ENCODE data around the gene ZNF540. TPM values are rescaled to one million over a fixed set of nuclear protein-coding genes. Genes with fewer than 3 reads are reported as not detected.

Gene ZNF540
- total RNA-seq, 2 donors from 2014 or later: not detected

GRCh38 chr19:37635076-37636056 is 40.7 kb downstream of the ZNF540 start:
- H3K9me3 ChIP-seq (ENCODE audit: control insufficient read depth, low read length): peaks cover 96% of the 10 kb centered on the region
- peaks cover 68% of the 10 kb centered on the region for H3K36me3 ChIP-seq (ENCODE audit: control insufficient read depth, insufficient read depth, low read length)
- H3K27ac Mint-ChIP-seq: no peak overlapping the region
- DNase-seq: no peak
- peaks cover 66% of the 10 kb centered on the region for H3K36me3 Mint-ChIP-seq (ENCODE audit: low read depth)
- no peaks in the 10 kb centered on the region for H3K27me3 Mint-ChIP-seq (ENCODE audit: insufficient read depth)
- no peak overlapping the region for H3K27ac ChIP-seq (ENCODE audit: low read depth, low read length)
- H3K4me1 Mint-ChIP-seq: no peaks in the 10 kb centered on the region
- peak overlapping the region; percentile 65 for H3K4me3 ChIP-seq (ENCODE audit: low read length)
- no peak for TF ChIP-seq CTCF (conservative IDR thresholded peaks at IDR 0.05)
- H3K4me1 ChIP-seq (ENCODE audit: control insufficient read depth, insufficient read depth, low read length): no peaks in the 10 kb centered on the region
- no peak overlapping the region for H3K9ac ChIP-seq (ENCODE audit: extremely low read depth, low read length, poor library complexity, severe bottlenecking)
- WGBS, 2 experiments (ENCODE audit: insufficient coverage in 1 of 2, insufficient read length in 1 of 2): 92 to 98% methylated on average over 2 to 10 of the region's 11 CpGs
- peaks cover 81% of the 10 kb centered on the region for H3K9me3 Mint-ChIP-seq
- H3K4me3 Mint-ChIP-seq: no peak overlapping the region
- H3K27me3 ChIP-seq (ENCODE audit: control insufficient read depth, insufficient read depth, low read length, poor library complexity, severe bottlenecking): no peaks in the 10 kb centered on the region

GRCh38 chr19:37654118-37654517 is 59.4 kb downstream of the ZNF540 start:
- Mint-ChIP-seq H3K27ac (peak overlapping the region; percentile 87), H3K36me3 (ENCODE audit: low read depth) (peaks cover 7% of the 10 kb centered on the region), H3K4me3 (peak overlapping the region; percentile 92), H3K9me3 (no peaks in the 10 kb centered on the region), H3K4me1 (peaks cover 12% of the 10 kb centered on the region), H3K27me3 (ENCODE audit: insufficient read depth) (peaks cover 22% of the 10 kb centered on the region)
- peaks cover 26% of the 10 kb centered on the region for H3K9me3 ChIP-seq (ENCODE audit: control insufficient read depth, low read length)
- WGBS, 2 experiments (ENCODE audit: insufficient coverage in 1 of 2, insufficient read length in 1 of 2): 54 to 55% methylated on average over 5 of the region's 5 CpGs
- no peaks in the 10 kb centered on the region for H3K4me1 ChIP-seq (ENCODE audit: control insufficient read depth, insufficient read depth, low read length)
- TF ChIP-seq CTCF (conservative IDR thresholded peaks at IDR 0.05): no peak
- DNase-seq: no peak
- H3K4me3 ChIP-seq (ENCODE audit: low read length): peak overlapping the region; percentile 98
- peaks cover 29% of the 10 kb centered on the region for H3K36me3 ChIP-seq (ENCODE audit: control insufficient read depth, insufficient read depth, low read length)
- H3K27ac ChIP-seq (ENCODE audit: low read depth, low read length): peak overlapping the region; percentile 86
- peak overlapping the region; percentile 72 for H3K9ac ChIP-seq (ENCODE audit: extremely low read depth, low read length, poor library complexity, severe bottlenecking)
- H3K27me3 ChIP-seq (ENCODE audit: control insufficient read depth, insufficient read depth, low read length, poor library complexity, severe bottlenecking): no peaks in the 10 kb centered on the region

GRCh38 chr19:37654629-37655300 is 60.1 kb downstream of the ZNF540 start:
- Histone ChIP-seq H3K27me3 (ENCODE audit: control insufficient read depth, insufficient read depth, low read length, poor library complexity, severe bottlenecking) (no peaks in the 10 kb centered on the region), H3K27ac (ENCODE audit: low read depth, low read length) (peak overlapping the region; percentile 86), H3K36me3 (ENCODE audit: control insufficient read depth, insufficient read depth, low read length) (peaks cover 22% of the 10 kb centered on the region), H3K4me1 (ENCODE audit: control insufficient read depth, insufficient read depth, low read length) (no peaks in the 10 kb centered on the region), H3K9me3 (ENCODE audit: control insufficient read depth, low read length) (peaks cover 26% of the 10 kb centered on the region), H3K9ac (ENCODE audit: extremely low read depth, low read length, poor library complexity, severe bottlenecking) (peak overlapping the region; percentile 72), H3K4me3 (ENCODE audit: low read length) (peak overlapping the region; percentile 98)
- peak overlapping the region; percentile 92 for H3K4me3 Mint-ChIP-seq
- peaks cover 22% of the 10 kb centered on the region for H3K27me3 Mint-ChIP-seq (ENCODE audit: insufficient read depth)
- no peak for TF ChIP-seq CTCF (conservative IDR thresholded peaks at IDR 0.05)
- H3K4me1 Mint-ChIP-seq: peaks cover 12% of the 10 kb centered on the region
- WGBS, 2 experiments (ENCODE audit: insufficient coverage in 1 of 2, insufficient read length in 1 of 2): 0% methylated on average over 19 to 40 of the region's 40 CpGs
- peak overlapping the region; percentile 87 for H3K27ac Mint-ChIP-seq
- peak; percentile 74 for DNase-seq
- peaks cover 5% of the 10 kb centered on the region for H3K36me3 Mint-ChIP-seq (ENCODE audit: low read depth)
- H3K9me3 Mint-ChIP-seq: no peaks in the 10 kb centered on the region

All from endodermal cell (in vitro differentiated cells).